Sigmoid colon (tissue), 4 donors: ENCODE measurements around the gene CPXM2.

Experiments used
- CTCF ChIP-seq, 4 experiments: fragments of 450-650 bp in 3 of 4; fragments of 200-600 bp in 1 of 4; IDR thresholded peaks; one replicate each; pipeline ENCODE4 v1.5.1; 2016 to 2019; ENCODE audit warnings: antibody characterized with exemption in 4 of 4, mild to moderate bottlenecking in 3 of 4, moderate library complexity in 2 of 4
- POLR2AphosphoS5 ChIP-seq, 4 donors: sonication (generic); formaldehyde crosslinking; IDR thresholded peaks; one replicate each; pipeline ENCODE4 v1.6.1; 2017; ENCODE audit warnings: antibody characterized with exemption in 4 of 4

DNA sequence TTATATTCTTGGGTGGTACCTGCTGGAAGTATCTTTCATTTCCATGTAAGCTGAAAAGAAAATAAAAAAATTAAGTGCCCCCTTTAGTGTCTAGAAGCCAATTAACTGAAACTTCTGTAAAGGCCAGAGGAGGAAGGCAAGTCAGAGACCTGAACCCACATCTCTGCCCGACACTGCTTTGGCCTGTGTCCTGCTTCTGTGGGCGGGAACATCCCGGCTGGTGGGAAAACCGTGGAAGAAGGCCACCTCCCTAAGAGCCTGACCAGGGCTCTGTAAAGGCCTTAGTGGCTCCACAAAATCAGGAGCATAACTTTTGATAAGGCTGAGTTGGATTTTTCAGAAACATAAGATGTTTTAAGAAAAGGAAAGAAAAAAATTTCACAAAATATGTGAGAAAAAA, 9.4 kb downstream of the CPXM2 start:
- TF ChIP-seq CTCF (IDR thresholded peaks at IDR 0.05) (no peak), POLR2AphosphoS5 (IDR thresholded peaks at IDR 0.05) (no peak)
